HUDEP-2 (cell line): ENCODE data around the gene SLC16A7.
"Not testable (repeated sequence)": the region's sequence is repeated elsewhere in the genome, so short reads cannot be mapped to it uniquely, and the experiment has no call there.

Experiments
- DNase-seq, 76 experiments: peaks; one replicate each; lab custom pipeline; 2025; ENCODE audit not compliant: unreplicated experiment in 76 of 76; lab: John Stamatoyannopoulos, UW

SLC16A7 gene

GRCh38 chr12:59723520-59723919 lies 127.7 kb downstream of the SLC16A7 start:
- no peak for DNase-seq

GRCh38 chr12:59724011-59724695 lies 128.3 kb downstream of the SLC16A7 start:
- no peak for DNase-seq

GRCh38 chr12:59733200-59733599 lies 137.4 kb downstream of the SLC16A7 start:
- DNase-seq, result no peak

GRCh38 chr12:59734371-59734770 lies 138.5 kb downstream of the SLC16A7 start:
- DNase-seq, result no peak

GRCh38 chr12:59735231-59735630 lies 139.4 kb downstream of the SLC16A7 start:
- no peak for DNase-seq

GRCh38 chr12:59736359-59736758 lies 140.5 kb downstream of the SLC16A7 start:
- DNase-seq, result peak in 12 of 76 experiments; percentile 4 to 30 (median 8)

GRCh38 chr12:59736786-59737185 lies 141.0 kb downstream of the SLC16A7 start:
- DNase-seq, result peak in 55 of 76 experiments; percentile 2 to 76 (median 40)

GRCh38 chr12:59737725-59738463 lies 142.1 kb downstream of the SLC16A7 start:
- no peak for DNase-seq

GRCh38 chr12:59742841-59743240 lies 147.0 kb downstream of the SLC16A7 start:
- no peak for DNase-seq

- no peak for DNase-seq
Observed at GRCh38 chr12:59744564-59744963, 148.7 kb downstream of the SLC16A7 start.

GRCh38 chr12:59751091-59751490 lies 155.3 kb downstream of the SLC16A7 start:
- DNase-seq, result not testable (repeated sequence)

GRCh38 chr12:59761542-59761941 lies 165.7 kb downstream of the SLC16A7 start:
- DNase-seq, result no peak

- DNase-seq, result no peak
Observed at GRCh38 chr12:59763835-59764234, 168.0 kb downstream of the SLC16A7 start.

- DNase-seq, result no peak
Observed at GRCh38 chr12:59768031-59768430, 172.2 kb downstream of the SLC16A7 start.

- peak in 17 of 76 experiments; percentile 1 to 33 (median 17) for DNase-seq
Observed at GRCh38 chr12:59780605-59781135, 184.8 kb downstream of the SLC16A7 start.

GRCh38 chr12:59787610-59788009 lies 191.8 kb downstream of the SLC16A7 start:
- DNase-seq, result peak in 8 of 76 experiments; percentile 1 to 24 (median 7)

GRCh38 chr12:59792647-59793046 lies 196.8 kb downstream of the SLC16A7 start:
- no peak for DNase-seq

GRCh38 chr12:59803735-59804134 lies 207.9 kb downstream of the SLC16A7 start:
- DNase-seq, result no peak

- DNase-seq, result peak in 13 of 76 experiments; percentile 3 to 28 (median 10)
Observed at GRCh38 chr12:59808317-59808910, 212.6 kb downstream of the SLC16A7 start.

GRCh38 chr12:59811991-59812390 lies 216.2 kb downstream of the SLC16A7 start:
- DNase-seq, result no peak

GRCh38 chr12:59812716-59813115 lies 216.9 kb downstream of the SLC16A7 start:
- no peak for DNase-seq
